H1 (cell line): Measurements from ENCODE around the gene ADCK2. TPM values are rescaled to one million over a fixed set of nuclear protein-coding genes. Genes with fewer than 3 reads are reported as not detected.

ENCODE experiments used
- ASH2L ChIP-seq: fragments of 200-600, 300-600 bp; sonication (generic); IDR thresholded peaks from one replicate; pipeline ENCODE4 v1.7.1; 2017; ENCODE audit warnings: low read length
- JUND ChIP-seq: IDR thresholded peaks from 2 replicates; pipeline ENCODE4 v1.6.1; 2011; ENCODE audit warnings: mild to moderate bottlenecking, improper control_type of control experiment, low read length
- SIRT6 ChIP-seq: IDR thresholded peaks from one replicate; pipeline ENCODE4 v1.7.1; 2012; ENCODE audit warnings: low read length, inconsistent platforms
- SRF ChIP-seq: IDR thresholded peaks from 2 replicates; pipeline ENCODE4 v1.6.1; 2011; ENCODE audit warnings: mild to moderate bottlenecking, low read depth, low read length, moderate library complexity
- ZNF274 ChIP-seq: IDR thresholded peaks from 2 replicates; pipeline ENCODE4 v1.7.0; 2012; ENCODE audit warnings: low read length, borderline replicate concordance; ENCODE audit errors: extremely low read depth
- polyA plus RNA-seq, 7 experiments: library from polyadenylated mRNA; depleted of rRNA in 3 of 7; stranded (reverse) in 5 of 7; unstranded in 2 of 7; fragments of >200 nt in 5 of 7; fragments of 200-250 nt in 2 of 7; gene quantifications; 1 replicate in 5 of 7; 2 replicates in 1 of 7; 4 replicates in 1 of 7; pipeline versions ENCODE4 v1.2.1 to v1.2.3, GENCODE V29; 2011 to 2013; ENCODE audit warnings: missing spikeins in 2 of 7, mixed read lengths in 2 of 7
- total RNA-seq: library from RNA; stranded (reverse); fragmentation: NEBNext Ultra II Directional; extraction: Animal tissue kit (Norgen Biotek cat#: 25700); gene quantifications from 2 replicates; pipeline ENCODE4 v1.2.1, GENCODE V29; 2021
- TF ChIP-seq, protein P1 (sequence below), 3 experiments: IDR thresholded peaks; 1 replicate in 2 of 3; 2 replicates in 1 of 3; pipeline versions ENCODE4 v1.5.1 to v1.6.1; 2011; ENCODE audit warnings: low read length in 3 of 3, mild to moderate bottlenecking in 3 of 3, inconsistent platforms in 2 of 3, low read depth in 1 of 3, moderate library complexity in 1 of 3; ENCODE audit not compliant: insufficient read depth in 1 of 3; ENCODE audit errors: control extremely low read depth in 1 of 3

ADCK2 gene
- total and polyA plus RNA-seq, 2 of the 8 experiments (the other 6 are each of a cell fraction or from before 2014, with no cell fraction given): 6.9 to 11.7 TPM

DNA sequence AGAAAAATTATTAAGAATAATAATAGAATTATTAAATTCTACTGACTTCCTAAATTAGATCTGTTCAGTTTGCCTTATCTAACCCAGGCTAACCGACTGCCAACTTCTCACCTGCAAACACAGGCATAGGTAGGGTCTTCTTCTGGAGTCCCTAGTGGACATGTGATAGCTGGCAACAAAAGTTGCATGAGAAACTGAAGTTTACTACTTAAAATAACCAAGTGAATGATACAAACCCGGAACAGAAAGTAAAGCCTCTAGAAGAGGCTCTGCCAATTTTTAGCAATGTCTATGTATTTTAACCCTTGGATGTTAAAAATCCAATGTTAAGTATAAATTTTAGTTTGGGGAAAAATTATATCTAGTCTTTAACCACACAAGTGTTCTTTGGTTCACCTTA, 61.4 kb downstream of the ADCK2 start (continued):
- TF ChIP-seq, protein P1, sequence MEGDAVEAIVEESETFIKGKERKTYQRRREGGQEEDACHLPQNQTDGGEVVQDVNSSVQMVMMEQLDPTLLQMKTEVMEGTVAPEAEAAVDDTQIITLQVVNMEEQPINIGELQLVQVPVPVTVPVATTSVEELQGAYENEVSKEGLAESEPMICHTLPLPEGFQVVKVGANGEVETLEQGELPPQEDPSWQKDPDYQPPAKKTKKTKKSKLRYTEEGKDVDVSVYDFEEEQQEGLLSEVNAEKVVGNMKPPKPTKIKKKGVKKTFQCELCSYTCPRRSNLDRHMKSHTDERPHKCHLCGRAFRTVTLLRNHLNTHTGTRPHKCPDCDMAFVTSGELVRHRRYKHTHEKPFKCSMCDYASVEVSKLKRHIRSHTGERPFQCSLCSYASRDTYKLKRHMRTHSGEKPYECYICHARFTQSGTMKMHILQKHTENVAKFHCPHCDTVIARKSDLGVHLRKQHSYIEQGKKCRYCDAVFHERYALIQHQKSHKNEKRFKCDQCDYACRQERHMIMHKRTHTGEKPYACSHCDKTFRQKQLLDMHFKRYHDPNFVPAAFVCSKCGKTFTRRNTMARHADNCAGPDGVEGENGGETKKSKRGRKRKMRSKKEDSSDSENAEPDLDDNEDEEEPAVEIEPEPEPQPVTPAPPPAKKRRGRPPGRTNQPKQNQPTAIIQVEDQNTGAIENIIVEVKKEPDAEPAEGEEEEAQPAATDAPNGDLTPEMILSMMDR (IDR thresholded peaks at IDR 0.05; ENCODE audit: control extremely low read depth in 1 of 3, insufficient read depth in 1 of 3, low read depth in 1 of 3, low read length in 3 of 3): no peak
- no peak for TF ChIP-seq SRF
- TF ChIP-seq ZNF274: no peak
- no peak for TF ChIP-seq JUND
- no peak for TF ChIP-seq ASH2L
- TF ChIP-seq SIRT6: no peak
